Testis (tissue), 3 donors: ENCODE measurements around the gene CREB3L1. TPM values are rescaled to one million over a fixed set of nuclear protein-coding genes. Genes with fewer than 3 reads are reported as not detected.
"Not testable (repeated sequence)": the region's sequence is repeated elsewhere in the genome, so short reads cannot be mapped to it uniquely, and the experiment has no call there.

Source experiments
- DNase-seq: peaks from one replicate; pipeline ENCODE4 v3.0.0-alpha.2; 2019
- H3K27ac ChIP-seq, 2 donors: fragments of 200-600 bp; sonication (generic); one replicate each; pipeline ENCODE4 v1.5.1; 2019
- H3K27me3 ChIP-seq: fragments of 200-600 bp; sonication (generic); one replicate; pipeline ENCODE4 v1.5.1; 2019
- H3K36me3 ChIP-seq: fragments of 200-600 bp; sonication (generic); one replicate; pipeline ENCODE4 v1.5.1; 2017; ENCODE audit warnings: low read depth; ENCODE audit errors: missing control alignments
- H3K4me1 ChIP-seq: fragments of 200-600 bp; sonication (generic); one replicate; pipeline ENCODE4 v1.5.1; 2019
- H3K4me3 ChIP-seq, 2 donors: fragments of 200-600 bp; sonication (generic); one replicate each; pipeline ENCODE4 v1.5.1; 2017 to 2019
- H3K9me3 ChIP-seq: fragments of 200-600 bp; sonication (generic); one replicate; pipeline ENCODE4 v1.5.1; 2017
- POLR2A ChIP-seq: fragments of 450-650 bp; IDR thresholded peaks from one replicate; pipeline ENCODE4 v1.6.1; 2017; ENCODE audit warnings: antibody characterized with exemption, mild to moderate bottlenecking, moderate library complexity
- WGBS, 2 donors: methylation state at CpG; one replicate each; pipeline ENCODE4 v1.1.5; 2018; 5-methylcytosine and 5-hydroxymethylcytosine counted together
- intact Hi-C: fragments of 100-400 bp; cut with DNase I; formaldehyde crosslinking; loops from one replicate; pipeline ENCODE4 v1.15.1; 2023; ENCODE audit warnings: low total_unique reads
- polyA plus RNA-seq: library from polyadenylated mRNA; stranded (reverse); fragments of 350-450 nt; fragmentation: Illumina TruSeq; extraction: RNeasy Lipid Tissue Mini Kit (QIAGEN cat#74804); gene quantifications from one replicate; pipeline ENCODE4 v1.2.3, GENCODE V29; 2014; ENCODE audit warnings: low read depth, low replicate concordance; ENCODE audit not compliant: insufficient read depth
- total RNA-seq, 2 donors: library from RNA; depleted of rRNA; stranded (reverse); fragments of >200 nt; gene quantifications; one replicate each; pipeline ENCODE4 v1.2.3, GENCODE V29; 2016
- TF ChIP-seq, protein P1 (sequence below), 3 experiments: fragments of 450-650 bp in 2 of 3; fragments of 200-600 bp in 1 of 3; sonication (generic) in 1 of 3; IDR thresholded peaks; one replicate each; pipeline ENCODE4 v1.5.1; 2016 to 2019; ENCODE audit warnings: antibody characterized with exemption in 3 of 3, mild to moderate bottlenecking in 2 of 3, moderate library complexity in 1 of 3

CREB3L1 gene
- total and polyA plus RNA-seq, 3 donors from 2014 or later = 5.2 to 19.2 (median 8.1) TPM

GRCh38 chr11:46256540-46257001 lies 20.9 kb upstream of the CREB3L1 start:
- intact Hi-C loops = no loop called here

GRCh38 chr11:46259347-46259746 lies 18.1 kb upstream of the CREB3L1 start:
- H3K36me3 ChIP-seq, H3K27me3 ChIP-seq, H3K27ac ChIP-seq, DNase-seq, H3K9me3 ChIP-seq, intact Hi-C loops, H3K4me3 ChIP-seq, H3K4me1 ChIP-seq: not testable (repeated sequence)
- WGBS, 2 donors = 87 to 94% methylated on average over 5 of the region's 5 CpGs

More at GRCh38 chr11:46256540-46257001, 20.9 kb upstream of the CREB3L1 start:
- no peak overlapping the region for H3K4me3 ChIP-seq
- no peaks in the 10 kb centered on the region for H3K9me3 ChIP-seq
- H3K4me1 ChIP-seq = no peaks in the 10 kb centered on the region
- no peaks in the 10 kb centered on the region for H3K36me3 ChIP-seq
- TF ChIP-seq, protein P1, sequence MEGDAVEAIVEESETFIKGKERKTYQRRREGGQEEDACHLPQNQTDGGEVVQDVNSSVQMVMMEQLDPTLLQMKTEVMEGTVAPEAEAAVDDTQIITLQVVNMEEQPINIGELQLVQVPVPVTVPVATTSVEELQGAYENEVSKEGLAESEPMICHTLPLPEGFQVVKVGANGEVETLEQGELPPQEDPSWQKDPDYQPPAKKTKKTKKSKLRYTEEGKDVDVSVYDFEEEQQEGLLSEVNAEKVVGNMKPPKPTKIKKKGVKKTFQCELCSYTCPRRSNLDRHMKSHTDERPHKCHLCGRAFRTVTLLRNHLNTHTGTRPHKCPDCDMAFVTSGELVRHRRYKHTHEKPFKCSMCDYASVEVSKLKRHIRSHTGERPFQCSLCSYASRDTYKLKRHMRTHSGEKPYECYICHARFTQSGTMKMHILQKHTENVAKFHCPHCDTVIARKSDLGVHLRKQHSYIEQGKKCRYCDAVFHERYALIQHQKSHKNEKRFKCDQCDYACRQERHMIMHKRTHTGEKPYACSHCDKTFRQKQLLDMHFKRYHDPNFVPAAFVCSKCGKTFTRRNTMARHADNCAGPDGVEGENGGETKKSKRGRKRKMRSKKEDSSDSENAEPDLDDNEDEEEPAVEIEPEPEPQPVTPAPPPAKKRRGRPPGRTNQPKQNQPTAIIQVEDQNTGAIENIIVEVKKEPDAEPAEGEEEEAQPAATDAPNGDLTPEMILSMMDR (IDR thresholded peaks at IDR 0.05) = no peak
- TF ChIP-seq POLR2A = no peak
- no peak for DNase-seq
- WGBS, 2 donors = 80 to 88% methylated on average over 3 of the region's 3 CpGs
- H3K27ac ChIP-seq = no peak overlapping the region
- H3K27me3 ChIP-seq = no peaks in the 10 kb centered on the region

- Histone ChIP-seq H3K27ac (no peak overlapping the region), H3K27me3 (no peaks in the 10 kb centered on the region), H3K4me1 (no peaks in the 10 kb centered on the region), H3K4me3 (no peak overlapping the region), H3K9me3 (no peaks in the 10 kb centered on the region), H3K36me3 (no peaks in the 10 kb centered on the region)
- DNase-seq = no peak
- intact Hi-C loops = no loop called here
- 87 to 92% methylated on average over 10 of the region's 10 CpGs for WGBS, 2 donors
- no peak for TF ChIP-seq POLR2A
- TF ChIP-seq, protein P1 (IDR thresholded peaks at IDR 0.05) = no peak
Observed at GRCh38 chr11:46259971-46260560, 17.4 kb upstream of the CREB3L1 start.

DNA sequence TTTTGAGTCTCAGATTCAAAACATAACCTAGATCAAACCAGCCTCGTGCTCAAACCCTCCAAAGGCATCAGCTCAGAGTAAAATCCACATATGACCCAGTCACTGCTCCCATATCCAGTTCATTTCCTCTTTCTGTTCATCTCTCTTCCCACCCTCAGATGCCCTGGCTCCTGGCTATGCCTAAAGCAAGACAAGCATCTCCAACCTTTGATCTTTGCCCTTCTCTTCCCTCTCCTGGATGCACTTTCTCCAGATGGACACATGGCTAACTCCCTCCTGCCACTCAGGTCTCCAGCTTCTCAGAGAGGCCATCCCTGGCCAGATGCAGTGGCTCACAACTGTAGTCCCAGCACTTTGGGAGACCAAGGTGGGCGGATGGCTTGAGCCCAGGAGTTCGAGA lies 14.3 kb upstream of the CREB3L1 start:
- WGBS, 2 donors = 91 to 96% methylated on average over 3 of the region's 3 CpGs
- no peak for DNase-seq
- intact Hi-C loops = no loop called here
- Histone ChIP-seq H3K9me3 (no peaks in the 10 kb centered on the region), H3K27ac (no peak overlapping the region), H3K4me3 (no peak overlapping the region), H3K27me3 (no peaks in the 10 kb centered on the region), H3K36me3 (no peaks in the 10 kb centered on the region), H3K4me1 (no peaks in the 10 kb centered on the region)
- TF ChIP-seq, protein P1 (IDR thresholded peaks at IDR 0.05) = no peak
- no peak for TF ChIP-seq POLR2A

GRCh38 chr11:46264030-46264429 lies 13.4 kb upstream of the CREB3L1 start:
- H3K27me3 ChIP-seq = no peaks in the 10 kb centered on the region
- H3K4me3 ChIP-seq = no peak overlapping the region
- H3K36me3 ChIP-seq = no peaks in the 10 kb centered on the region
- no peaks in the 10 kb centered on the region for H3K9me3 ChIP-seq
- WGBS, 2 donors = 97 to 98% methylated on average over 4 of the region's 4 CpGs
- no peak for DNase-seq
- intact Hi-C loops = no loop called here
- no peaks in the 10 kb centered on the region for H3K4me1 ChIP-seq
- no peak overlapping the region for H3K27ac ChIP-seq
- TF ChIP-seq POLR2A = no peak
- TF ChIP-seq, protein P1 (IDR thresholded peaks at IDR 0.05) = no peak
